ENCODE results near the gene BAHD1. TPM values are rescaled to one million over a fixed set of nuclear protein-coding genes. Genes with fewer than 3 reads are reported as not detected.

The BAHD1 gene
- total and polyA plus RNA-seq, 3 donors from 2014 or later: 47.9 to 53.9 (median 52.0) TPM

- intact Hi-C loops (cut with DNase I; ENCODE audit: low total_unique reads): no loop called here
- WGBS, 2 donors: 95 to 96% methylated on average over 2 of the region's 2 CpGs
- TF ChIP-seq, protein P1, sequence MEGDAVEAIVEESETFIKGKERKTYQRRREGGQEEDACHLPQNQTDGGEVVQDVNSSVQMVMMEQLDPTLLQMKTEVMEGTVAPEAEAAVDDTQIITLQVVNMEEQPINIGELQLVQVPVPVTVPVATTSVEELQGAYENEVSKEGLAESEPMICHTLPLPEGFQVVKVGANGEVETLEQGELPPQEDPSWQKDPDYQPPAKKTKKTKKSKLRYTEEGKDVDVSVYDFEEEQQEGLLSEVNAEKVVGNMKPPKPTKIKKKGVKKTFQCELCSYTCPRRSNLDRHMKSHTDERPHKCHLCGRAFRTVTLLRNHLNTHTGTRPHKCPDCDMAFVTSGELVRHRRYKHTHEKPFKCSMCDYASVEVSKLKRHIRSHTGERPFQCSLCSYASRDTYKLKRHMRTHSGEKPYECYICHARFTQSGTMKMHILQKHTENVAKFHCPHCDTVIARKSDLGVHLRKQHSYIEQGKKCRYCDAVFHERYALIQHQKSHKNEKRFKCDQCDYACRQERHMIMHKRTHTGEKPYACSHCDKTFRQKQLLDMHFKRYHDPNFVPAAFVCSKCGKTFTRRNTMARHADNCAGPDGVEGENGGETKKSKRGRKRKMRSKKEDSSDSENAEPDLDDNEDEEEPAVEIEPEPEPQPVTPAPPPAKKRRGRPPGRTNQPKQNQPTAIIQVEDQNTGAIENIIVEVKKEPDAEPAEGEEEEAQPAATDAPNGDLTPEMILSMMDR (IDR thresholded peaks at IDR 0.05): no peak
Observed at GRCh38 chr15:40495516-40495915, 54.8 kb downstream of the BAHD1 start.

DNA sequence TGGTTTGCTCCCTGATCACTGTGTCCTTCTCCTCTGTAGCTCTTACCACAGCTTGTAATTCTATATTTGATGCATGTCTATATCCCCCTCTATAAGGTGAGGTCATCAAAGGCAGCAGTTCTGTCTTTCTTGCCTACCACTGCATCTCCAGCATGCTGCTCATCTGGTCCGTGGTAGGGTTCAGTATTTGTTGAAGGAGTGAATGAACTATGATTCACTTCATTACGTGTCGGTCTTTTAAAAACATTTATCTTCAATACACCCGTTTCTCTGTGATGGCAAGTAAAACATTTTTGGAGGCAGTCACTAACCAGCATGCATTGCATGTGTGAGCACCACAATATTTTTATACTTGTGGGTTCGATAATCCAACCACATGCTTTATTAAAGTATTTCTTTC, 57.7 kb downstream of the BAHD1 start:
- H3K27me3 ChIP-seq: no peaks in the 10 kb centered on the region
- 84 to 90% methylated on average over 5 of the region's 5 CpGs for WGBS, 2 donors
- H3K36me3 ChIP-seq (ENCODE audit: low read depth, missing control alignments): no peaks in the 10 kb centered on the region
- H3K4me3 ChIP-seq: no peak overlapping the region
- no peaks in the 10 kb centered on the region for H3K4me1 ChIP-seq
- no peak for TF ChIP-seq POLR2A (IDR thresholded peaks at IDR 0.05)
- TF ChIP-seq, protein P1 (IDR thresholded peaks at IDR 0.05): no peak
- no peak for DNase-seq
- intact Hi-C loops (cut with DNase I; ENCODE audit: low total_unique reads): no loop called here
- no peak overlapping the region for H3K27ac ChIP-seq
- H3K9me3 ChIP-seq: no peaks in the 10 kb centered on the region

More at GRCh38 chr15:40495516-40495915, 54.8 kb downstream of the BAHD1 start:
- no peak overlapping the region for H3K4me3 ChIP-seq
- no peaks in the 10 kb centered on the region for H3K4me1 ChIP-seq
- H3K9me3 ChIP-seq: no peaks in the 10 kb centered on the region
- no peaks in the 10 kb centered on the region for H3K36me3 ChIP-seq (ENCODE audit: low read depth, missing control alignments)
- no peak overlapping the region for H3K27ac ChIP-seq
- no peaks in the 10 kb centered on the region for H3K27me3 ChIP-seq
- DNase-seq: no peak

- Histone ChIP-seq H3K9me3 (no peaks in the 10 kb centered on the region), H3K4me3 (no peak overlapping the region), H3K36me3 (ENCODE audit: low read depth, missing control alignments) (no peaks in the 10 kb centered on the region), H3K4me1 (no peaks in the 10 kb centered on the region), H3K27ac (no peak overlapping the region), H3K27me3 (no peaks in the 10 kb centered on the region)
- no peak for DNase-seq
- intact Hi-C loops (cut with DNase I; ENCODE audit: low total_unique reads): no loop called here
- WGBS, 2 donors: 89% methylated on average over 4 of the region's 4 CpGs
- TF ChIP-seq, protein P1 (IDR thresholded peaks at IDR 0.05): no peak
- TF ChIP-seq POLR2A (IDR thresholded peaks at IDR 0.05): no peak
Observed at GRCh38 chr15:40498891-40499290, 58.1 kb downstream of the BAHD1 start.

DNA sequence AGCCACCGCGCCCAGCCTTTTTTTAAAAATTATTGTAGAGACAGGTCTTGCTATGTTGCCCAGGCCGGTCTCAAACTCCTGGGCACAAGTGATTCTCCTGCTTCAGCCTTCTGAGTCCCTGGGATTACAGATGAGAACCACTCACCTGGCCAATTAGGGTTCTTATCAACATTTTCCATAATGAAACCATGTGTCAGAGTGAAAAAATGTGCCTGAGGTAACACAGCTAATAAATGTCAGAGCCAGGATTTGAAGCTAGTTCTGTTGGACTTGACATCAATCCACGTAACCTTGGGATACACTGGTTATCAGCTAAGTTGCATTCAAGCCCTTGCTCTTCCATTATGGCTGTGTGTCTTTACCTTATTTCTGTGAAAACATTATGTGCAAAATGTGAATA, 59.2 kb downstream of the BAHD1 start:
- Histone ChIP-seq H3K9me3 (no peaks in the 10 kb centered on the region), H3K27ac (no peak overlapping the region), H3K4me1 (no peaks in the 10 kb centered on the region), H3K27me3 (no peaks in the 10 kb centered on the region), H3K36me3 (ENCODE audit: low read depth, missing control alignments) (no peaks in the 10 kb centered on the region), H3K4me3 (no peak overlapping the region)
- WGBS, 2 donors: 73 to 94% methylated on average over 4 of the region's 4 CpGs
- intact Hi-C loops (cut with DNase I; ENCODE audit: low total_unique reads): no loop called here
- DNase-seq: no peak
- TF ChIP-seq, protein P1 (IDR thresholded peaks at IDR 0.05): no peak
- no peak for TF ChIP-seq POLR2A (IDR thresholded peaks at IDR 0.05)

- H3K9me3 ChIP-seq: no peaks in the 10 kb centered on the region
- no peak overlapping the region for H3K4me3 ChIP-seq
- intact Hi-C loops (cut with DNase I; ENCODE audit: low total_unique reads): no loop called here
- 85 to 89% methylated on average over 4 of the region's 4 CpGs for WGBS, 2 donors
- H3K36me3 ChIP-seq (ENCODE audit: low read depth, missing control alignments): no peaks in the 10 kb centered on the region
- no peaks in the 10 kb centered on the region for H3K4me1 ChIP-seq
- H3K27ac ChIP-seq: no peak overlapping the region
- H3K27me3 ChIP-seq: no peaks in the 10 kb centered on the region
- no peak for DNase-seq
- no peak for TF ChIP-seq POLR2A (IDR thresholded peaks at IDR 0.05)
- TF ChIP-seq, protein P1 (IDR thresholded peaks at IDR 0.05): no peak
Observed at GRCh38 chr15:40500568-40501330, 60.0 kb downstream of the BAHD1 start.
